ENCODE data around the gene ACTR5. TPM values are rescaled to one million over a fixed set of nuclear protein-coding genes. Genes with fewer than 3 reads are reported as not detected.

ACTR5 gene
- polyA plus RNA-seq, 2 donors, result 5.2 to 6.3 TPM

DNA sequence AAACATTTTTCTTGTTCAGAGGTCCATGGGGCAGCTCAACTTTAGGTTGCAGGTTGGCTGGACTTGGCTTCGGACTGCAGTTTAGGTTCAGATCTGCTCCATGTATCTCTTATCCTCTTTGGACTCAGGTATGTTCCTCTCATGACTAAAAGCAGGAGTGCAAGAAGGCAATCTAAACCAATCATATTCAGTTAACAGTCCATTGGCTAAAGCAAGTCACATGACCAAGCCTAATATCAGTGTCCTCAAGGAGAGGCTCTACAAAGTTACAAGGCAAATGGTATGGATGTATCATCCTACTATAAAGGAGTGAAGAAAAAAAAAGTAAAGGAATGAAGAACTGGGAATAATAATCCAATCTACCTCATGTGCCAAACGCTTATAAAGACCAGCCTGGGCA is 2.5 kb upstream of the ACTR5 start:
- H3K27me3 ChIP-seq (ENCODE audit: control insufficient read depth in 1 of 2, insufficient read depth in 2 of 2, low read length in 2 of 2), result no peaks in the 10 kb centered on the region
- 93 to 94% methylated on average over 2 of the region's 2 CpGs for WGBS, 2 donors
- H3K4me1 ChIP-seq (ENCODE audit: control insufficient read depth in 2 of 2, insufficient read depth in 2 of 2, low read length in 1 of 2), result no peaks in the 10 kb centered on the region
- H3K36me3 ChIP-seq (ENCODE audit: control insufficient read depth in 2 of 2, insufficient read depth in 2 of 2, low read length in 1 of 2), result peaks cover 0 to 2% of the 10 kb centered on the region in 2 donors
- H3K9me3 ChIP-seq (ENCODE audit: control insufficient read depth in 2 of 2, insufficient read depth in 1 of 2, low read depth in 1 of 2, low read length in 1 of 2), result no peaks in the 10 kb centered on the region
- H3K27ac ChIP-seq (ENCODE audit: low read depth in 2 of 2, low read length in 1 of 2), result no peak overlapping the region
- no peak overlapping the region for H3K4me3 ChIP-seq (ENCODE audit: low read depth in 1 of 2, low read length in 2 of 2)

- H3K36me3 ChIP-seq (ENCODE audit: control insufficient read depth in 2 of 2, insufficient read depth in 2 of 2, low read length in 1 of 2), result peaks cover 0 to 4% of the 10 kb centered on the region in 2 donors
- H3K27ac ChIP-seq (ENCODE audit: low read depth in 2 of 2, low read length in 1 of 2), result peak overlapping the region; percentile 6 to 28
- H3K9me3 ChIP-seq (ENCODE audit: control insufficient read depth in 2 of 2, insufficient read depth in 1 of 2, low read depth in 1 of 2, low read length in 1 of 2), result no peaks in the 10 kb centered on the region
- H3K4me3 ChIP-seq (ENCODE audit: low read depth in 1 of 2, low read length in 2 of 2), result peak overlapping the region in 1 of 2 donors; percentile 89
- 14 to 16% methylated on average over 35 to 39 of the region's 39 CpGs for WGBS, 2 donors
- no peaks in the 10 kb centered on the region for H3K4me1 ChIP-seq (ENCODE audit: control insufficient read depth in 2 of 2, insufficient read depth in 2 of 2, low read length in 1 of 2)
- H3K27me3 ChIP-seq (ENCODE audit: control insufficient read depth in 1 of 2, insufficient read depth in 2 of 2, low read length in 2 of 2), result no peaks in the 10 kb centered on the region
These were observed 664 bp upstream of the ACTR5 start for GRCh38 chr20:38747495-38748096.

DNA sequence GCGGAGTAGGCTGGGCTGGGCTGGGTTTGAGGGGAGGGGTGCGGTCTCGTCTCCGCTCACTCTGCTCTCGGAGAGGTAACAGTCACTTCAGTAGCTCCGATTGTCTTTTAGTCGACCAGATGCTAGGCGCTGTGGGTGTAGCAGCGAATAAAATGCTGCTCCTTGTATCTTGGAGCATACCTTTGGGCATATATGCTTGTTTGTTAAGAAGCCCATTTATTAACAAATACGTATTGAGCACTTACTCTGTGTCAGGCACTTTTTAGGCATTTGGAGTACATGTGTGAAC is 545 bp downstream of the ACTR5 start:
- 1% methylated on average over 10 of the region's 10 CpGs for WGBS, 2 donors
- H3K27ac ChIP-seq (ENCODE audit: low read depth in 2 of 2, low read length in 1 of 2), result peak overlapping the region; percentile 93 to 97
- H3K9me3 ChIP-seq (ENCODE audit: control insufficient read depth in 2 of 2, insufficient read depth in 1 of 2, low read depth in 1 of 2, low read length in 1 of 2), result no peaks in the 10 kb centered on the region
- no peaks in the 10 kb centered on the region for H3K4me1 ChIP-seq (ENCODE audit: control insufficient read depth in 2 of 2, insufficient read depth in 2 of 2, low read length in 1 of 2)
- no peaks in the 10 kb centered on the region for H3K27me3 ChIP-seq (ENCODE audit: control insufficient read depth in 1 of 2, insufficient read depth in 2 of 2, low read length in 2 of 2)
- peaks cover 0 to 4% of the 10 kb centered on the region in 2 donors for H3K36me3 ChIP-seq (ENCODE audit: control insufficient read depth in 2 of 2, insufficient read depth in 2 of 2, low read length in 1 of 2)
- peak overlapping the region; percentile 86 to 89 for H3K4me3 ChIP-seq (ENCODE audit: low read depth in 1 of 2, low read length in 2 of 2)

GRCh38 chr20:38751360-38751976 is 3.2 kb downstream of the ACTR5 start:
- no peaks in the 10 kb centered on the region for H3K9me3 ChIP-seq (ENCODE audit: control insufficient read depth in 2 of 2, insufficient read depth in 1 of 2, low read depth in 1 of 2, low read length in 1 of 2)
- peaks cover 9 to 11% of the 10 kb centered on the region in 2 donors for H3K36me3 ChIP-seq (ENCODE audit: control insufficient read depth in 2 of 2, insufficient read depth in 2 of 2, low read length in 1 of 2)
- no peak overlapping the region for H3K27ac ChIP-seq (ENCODE audit: low read depth in 2 of 2, low read length in 1 of 2)
- H3K4me3 ChIP-seq (ENCODE audit: low read depth in 1 of 2, low read length in 2 of 2), result no peak overlapping the region
- no peaks in the 10 kb centered on the region for H3K27me3 ChIP-seq (ENCODE audit: control insufficient read depth in 1 of 2, insufficient read depth in 2 of 2, low read length in 2 of 2)
- WGBS, 2 donors, result 62% methylated on average over 5 of the region's 5 CpGs
- H3K4me1 ChIP-seq (ENCODE audit: control insufficient read depth in 2 of 2, insufficient read depth in 2 of 2, low read length in 1 of 2), result no peaks in the 10 kb centered on the region

GRCh38 chr20:38752029-38752428 is 3.8 kb downstream of the ACTR5 start:
- WGBS, 2 donors, result 66 to 73% methylated on average over 4 of the region's 4 CpGs
- Histone ChIP-seq H3K9me3 (ENCODE audit: control insufficient read depth in 2 of 2, insufficient read depth in 1 of 2, low read depth in 1 of 2, low read length in 1 of 2) (no peaks in the 10 kb centered on the region), H3K27ac (ENCODE audit: low read depth in 2 of 2, low read length in 1 of 2) (no peak overlapping the region), H3K27me3 (ENCODE audit: control insufficient read depth in 1 of 2, insufficient read depth in 2 of 2, low read length in 2 of 2) (no peaks in the 10 kb centered on the region), H3K4me1 (ENCODE audit: control insufficient read depth in 2 of 2, insufficient read depth in 2 of 2, low read length in 1 of 2) (no peaks in the 10 kb centered on the region), H3K4me3 (ENCODE audit: low read depth in 1 of 2, low read length in 2 of 2) (no peak overlapping the region), H3K36me3 (ENCODE audit: control insufficient read depth in 2 of 2, insufficient read depth in 2 of 2, low read length in 1 of 2) (peaks cover 9 to 11% of the 10 kb centered on the region in 2 donors)

DNA sequence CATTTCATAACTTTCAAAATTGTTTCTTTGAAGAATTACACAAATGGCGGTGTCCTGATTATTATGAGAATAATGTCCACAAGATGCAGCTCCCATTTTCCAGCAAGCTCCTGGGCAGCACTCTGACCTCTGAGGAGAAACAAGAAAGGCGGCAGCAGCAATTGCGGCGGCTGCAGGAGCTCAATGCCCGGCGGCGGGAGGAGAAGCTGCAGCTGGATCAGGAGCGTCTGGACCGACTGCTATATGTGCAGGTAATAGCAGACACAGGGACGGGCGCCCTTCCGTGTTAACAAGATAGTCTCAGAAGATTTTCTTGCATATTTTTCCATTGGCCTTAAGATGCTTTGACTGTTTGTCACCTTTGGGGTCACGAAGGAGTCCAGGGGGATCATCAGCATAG is 6.7 kb downstream of the ACTR5 start:
- no peaks in the 10 kb centered on the region for H3K27me3 ChIP-seq (ENCODE audit: control insufficient read depth in 1 of 2, insufficient read depth in 2 of 2, low read length in 2 of 2)
- 96% methylated on average over 13 of the region's 13 CpGs for WGBS, 2 donors
- peaks cover 17 to 20% of the 10 kb centered on the region in 2 donors for H3K36me3 ChIP-seq (ENCODE audit: control insufficient read depth in 2 of 2, insufficient read depth in 2 of 2, low read length in 1 of 2)
- no peaks in the 10 kb centered on the region for H3K9me3 ChIP-seq (ENCODE audit: control insufficient read depth in 2 of 2, insufficient read depth in 1 of 2, low read depth in 1 of 2, low read length in 1 of 2)
- H3K4me1 ChIP-seq (ENCODE audit: control insufficient read depth in 2 of 2, insufficient read depth in 2 of 2, low read length in 1 of 2), result no peaks in the 10 kb centered on the region
- H3K27ac ChIP-seq (ENCODE audit: low read depth in 2 of 2, low read length in 1 of 2), result no peak overlapping the region
- H3K4me3 ChIP-seq (ENCODE audit: low read depth in 1 of 2, low read length in 2 of 2), result no peak overlapping the region

DNA sequence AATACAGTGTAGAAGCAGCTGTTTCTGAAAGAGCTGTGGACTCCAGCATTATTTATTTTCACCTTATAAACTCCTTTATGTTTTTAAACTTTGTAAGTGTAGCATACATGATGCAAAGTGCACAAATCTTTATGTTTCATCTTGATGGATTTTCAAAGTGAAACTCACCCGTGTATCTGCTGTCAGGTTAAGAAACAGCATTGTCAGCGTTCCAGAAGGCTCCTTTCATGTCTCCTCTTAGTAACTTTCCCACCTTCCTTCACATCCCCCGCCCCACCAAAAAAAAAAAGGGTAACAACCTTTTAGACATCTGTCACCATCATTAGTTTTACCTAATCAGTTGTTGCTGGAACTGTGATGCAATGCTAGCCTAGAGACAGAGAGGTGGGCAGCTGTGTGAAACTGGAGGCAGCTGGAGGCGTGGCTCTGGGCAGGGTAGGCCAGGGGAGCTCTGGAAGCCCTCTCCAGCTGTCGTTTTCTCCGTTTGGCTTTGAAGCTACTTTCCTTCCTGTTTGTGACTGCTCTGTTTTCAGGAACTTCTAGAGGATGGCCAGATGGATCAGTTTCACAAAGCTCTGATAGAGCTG is 7.2 kb downstream of the ACTR5 start:
- H3K27ac ChIP-seq (ENCODE audit: low read depth in 2 of 2, low read length in 1 of 2), result no peak overlapping the region
- no peaks in the 10 kb centered on the region for H3K27me3 ChIP-seq (ENCODE audit: control insufficient read depth in 1 of 2, insufficient read depth in 2 of 2, low read length in 2 of 2)
- H3K36me3 ChIP-seq (ENCODE audit: control insufficient read depth in 2 of 2, insufficient read depth in 2 of 2, low read length in 1 of 2), result peaks cover 17 to 20% of the 10 kb centered on the region in 2 donors
- WGBS, 2 donors, result 69 to 77% methylated on average over 6 of the region's 6 CpGs
- H3K4me3 ChIP-seq (ENCODE audit: low read depth in 1 of 2, low read length in 2 of 2), result no peak overlapping the region
- H3K9me3 ChIP-seq (ENCODE audit: control insufficient read depth in 2 of 2, insufficient read depth in 1 of 2, low read depth in 1 of 2, low read length in 1 of 2), result no peaks in the 10 kb centered on the region
- H3K4me1 ChIP-seq (ENCODE audit: control insufficient read depth in 2 of 2, insufficient read depth in 2 of 2, low read length in 1 of 2), result no peaks in the 10 kb centered on the region

DNA sequence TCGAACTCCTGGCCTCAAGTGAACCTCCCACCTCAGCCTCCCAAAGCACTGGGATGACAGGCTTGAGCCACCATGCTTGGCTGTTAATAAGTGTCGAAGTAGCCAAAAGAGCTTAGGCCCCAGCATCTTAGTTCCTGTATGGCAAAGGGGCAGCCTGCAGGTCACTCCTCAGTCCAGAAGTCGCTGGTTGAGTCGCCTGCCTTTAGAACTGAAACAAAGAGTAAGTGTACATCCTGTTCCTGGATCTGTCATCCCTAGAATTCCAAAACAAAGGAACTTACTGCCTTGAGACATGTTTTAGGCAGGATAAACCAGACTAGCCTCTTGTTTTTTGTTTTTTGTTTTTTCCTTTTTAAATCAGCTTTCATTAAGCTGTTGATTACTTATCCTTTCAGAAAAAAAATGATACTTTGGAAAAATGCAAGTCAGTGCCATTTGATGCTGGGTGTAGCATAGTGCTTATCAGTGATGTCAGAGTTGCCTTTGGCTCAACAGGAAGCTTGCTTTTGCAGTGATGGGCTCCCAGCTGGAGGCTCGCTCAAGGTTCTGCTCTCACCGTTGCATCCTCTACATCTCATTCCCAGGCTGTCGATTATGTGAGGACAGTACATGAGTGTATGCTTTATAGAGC is 9.0 kb downstream of the ACTR5 start:
- H3K27me3 ChIP-seq (ENCODE audit: control insufficient read depth in 1 of 2, insufficient read depth in 2 of 2, low read length in 2 of 2), result no peaks in the 10 kb centered on the region
- H3K36me3 ChIP-seq (ENCODE audit: control insufficient read depth in 2 of 2, insufficient read depth in 2 of 2, low read length in 1 of 2), result peaks cover 17 to 22% of the 10 kb centered on the region in 2 donors
- no peak overlapping the region for H3K27ac ChIP-seq (ENCODE audit: low read depth in 2 of 2, low read length in 1 of 2)
- 78 to 88% methylated on average over 7 of the region's 7 CpGs for WGBS, 2 donors
- H3K4me1 ChIP-seq (ENCODE audit: control insufficient read depth in 2 of 2, insufficient read depth in 2 of 2, low read length in 1 of 2), result no peaks in the 10 kb centered on the region
- no peaks in the 10 kb centered on the region for H3K9me3 ChIP-seq (ENCODE audit: control insufficient read depth in 2 of 2, insufficient read depth in 1 of 2, low read depth in 1 of 2, low read length in 1 of 2)
- H3K4me3 ChIP-seq (ENCODE audit: low read depth in 1 of 2, low read length in 2 of 2), result no peak overlapping the region

DNA sequence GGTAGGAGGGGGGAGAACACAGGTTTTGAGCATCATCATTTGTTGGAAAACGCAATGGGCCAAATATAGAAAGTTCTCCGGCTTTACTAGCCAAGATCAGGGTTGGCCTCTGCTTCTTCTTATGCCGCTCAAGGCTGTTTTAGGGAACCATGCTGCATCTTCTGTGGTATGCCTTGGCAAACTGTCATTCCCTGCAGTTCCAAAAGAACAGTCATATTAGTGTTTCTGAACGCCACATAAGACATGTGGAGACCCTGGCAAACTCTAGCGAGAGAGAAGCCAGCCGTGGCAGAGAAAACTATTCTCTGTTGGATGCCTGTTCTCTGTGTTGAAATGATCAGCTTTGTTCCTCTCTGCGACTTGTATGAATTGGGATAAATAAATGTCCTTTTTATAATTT is 10.8 kb downstream of the ACTR5 start:
- H3K4me3 ChIP-seq (ENCODE audit: low read depth in 1 of 2, low read length in 2 of 2), result no peak overlapping the region
- H3K4me1 ChIP-seq (ENCODE audit: control insufficient read depth in 2 of 2, insufficient read depth in 2 of 2, low read length in 1 of 2), result no peaks in the 10 kb centered on the region
- no peak overlapping the region for H3K27ac ChIP-seq (ENCODE audit: low read depth in 2 of 2, low read length in 1 of 2)
- H3K36me3 ChIP-seq (ENCODE audit: control insufficient read depth in 2 of 2, insufficient read depth in 2 of 2, low read length in 1 of 2), result peaks cover 17 to 25% of the 10 kb centered on the region in 2 donors
- WGBS, 2 donors, result 94 to 95% methylated on average over 7 of the region's 7 CpGs
- no peaks in the 10 kb centered on the region for H3K27me3 ChIP-seq (ENCODE audit: control insufficient read depth in 1 of 2, insufficient read depth in 2 of 2, low read length in 2 of 2)
- no peaks in the 10 kb centered on the region for H3K9me3 ChIP-seq (ENCODE audit: control insufficient read depth in 2 of 2, insufficient read depth in 1 of 2, low read depth in 1 of 2, low read length in 1 of 2)

All from esophagus (tissue), 2 donors.